GM12878 (cell line): Measurements from ENCODE around the gene TMEM86B.

Experiments
- CEBPZ ChIP-seq: fragments of 150-350 bp; IDR thresholded peaks from 2 replicates; pipeline ENCODE4 v1.6.1; 2016; ENCODE audit warnings: low read depth, low read length
- CTCF ChIP-seq, 3 experiments: IDR thresholded peaks in 2 of 3; conservative IDR thresholded peaks in 1 of 3; 2 replicates each; pipeline ENCODE4 v1.5.1; 2011; ENCODE audit warnings: low read depth in 3 of 3, low read length in 3 of 3, mild to moderate bottlenecking in 3 of 3, control low read depth in 2 of 3, moderate library complexity in 2 of 3, inconsistent platforms in 1 of 3, mixed read lengths in 1 of 3; ENCODE audit not compliant: control insufficient read depth in 2 of 3, insufficient read depth in 1 of 3; ENCODE audit errors: extremely low read depth in 1 of 3
- ESRRA ChIP-seq: IDR thresholded peaks from 2 replicates; pipeline ENCODE4 v1.6.1; 2012; ENCODE audit warnings: mild to moderate bottlenecking, low read length, improper control_type of control experiment
- FOXM1 ChIP-seq: IDR thresholded peaks from 2 replicates; pipeline ENCODE4 v1.6.1; 2012; ENCODE audit warnings: low read depth, mild to moderate bottlenecking, inconsistent platforms, low read length, moderate library complexity
- IRF4 ChIP-seq: IDR thresholded peaks from 2 replicates; pipeline ENCODE4 v1.6.1; 2011; ENCODE audit warnings: low read depth, low read length
- SMC3 ChIP-seq: IDR thresholded peaks from 2 replicates; pipeline ENCODE4 v1.6.1; 2011; ENCODE audit warnings: low read length, improper control_type of control experiment, borderline replicate concordance
- SREBF2 ChIP-seq: IDR thresholded peaks from 2 replicates; pipeline ENCODE4 v1.6.1; 2012; ENCODE audit warnings: mild to moderate bottlenecking, low read length
- USF1 ChIP-seq: IDR thresholded peaks from 2 replicates; pipeline ENCODE4 v1.6.1; 2011; ENCODE audit warnings: borderline replicate concordance, low read depth, mild to moderate bottlenecking, moderate library complexity, mixed read lengths, low read length; ENCODE audit not compliant: insufficient read depth; ENCODE audit errors: extremely low read length
- ZNF217 ChIP-seq: fragments of 450-650 bp; IDR thresholded peaks from 2 replicates; pipeline ENCODE4 v1.6.1; 2017; ENCODE audit warnings: antibody characterized with exemption, mild to moderate bottlenecking

GRCh38 chr19:55212447-55212846 is 16.1 kb downstream of the TMEM86B start:
- TF ChIP-seq CTCF (IDR thresholded peaks at IDR 0.05 in 2 of 3, conservative IDR thresholded peaks at IDR 0.05 in 1 of 3; ENCODE audit: control insufficient read depth in 2 of 3, extremely low read depth in 1 of 3, insufficient read depth in 1 of 3, low read depth in 3 of 3, low read length in 3 of 3) (peak; percentile 59 to 78 (median 73)), IRF4 (no peak), FOXM1 (no peak), USF1 (no peak), CEBPZ (no peak), SREBF2 (no peak), ZNF217 (no peak), SMC3 (peak; percentile 71), ESRRA (no peak)
